Measurements from ENCODE around the gene YOD1. TPM values are rescaled to one million over a fixed set of nuclear protein-coding genes. Genes with fewer than 3 reads are reported as not detected.

YOD1 gene
- total and polyA plus RNA-seq, 2 of the 13 experiments (the other 11 are each of a cell fraction or from before 2014, with no cell fraction given) = 3.4 to 9.1 TPM

- TF ChIP-seq ELF3 (CRISPR knock-in tag; IDR thresholded peaks at IDR 0.05) = 0 out of 2 replicates have a peak, but pooled peaks have one; percentile 23
- TF ChIP-seq ZNF644 (CRISPR knock-in tag; IDR thresholded peaks at IDR 0.05; ENCODE audit: low read depth) = no peak
- TF ChIP-seq XRCC5 (optimal IDR thresholded peaks at IDR 0.05; ENCODE audit: low read length) = peak; percentile 28
- no peak for TF ChIP-seq CSRNP2 (CRISPR knock-in tag; conservative IDR thresholded peaks at IDR 0.05; ENCODE audit: low read depth)
- TF ChIP-seq PHF5A (CRISPR knock-in tag; IDR thresholded peaks at IDR 0.05; ENCODE audit: low read depth, unreplicated experiment) = peak; percentile 64
- no peak for TF ChIP-seq IKZF4 (CRISPR knock-in tag; IDR thresholded peaks at IDR 0.05; ENCODE audit: borderline replicate concordance, low read depth, not compliant biosample characterization)
- TF ChIP-seq MIXL1 (CRISPR knock-in tag; IDR thresholded peaks at IDR 0.05) = peak; percentile 93
- TF ChIP-seq CEBPB (IDR thresholded peaks at IDR 0.05; ENCODE audit: borderline replicate concordance, low read depth, low read length) = peak; percentile 54; the same call in 1 of the 2 replicates
- TF ChIP-seq ZNF441 (CRISPR knock-in tag; IDR thresholded peaks at IDR 0.05; ENCODE audit: borderline replicate concordance) = no peak
- TF ChIP-seq SOX5 (CRISPR knock-in tag; IDR thresholded peaks at IDR 0.05; ENCODE audit: borderline replicate concordance) = no peak
- no peak for TF ChIP-seq TRIM22 (IDR thresholded peaks at IDR 0.05)
- TF ChIP-seq CCDC6 (CRISPR knock-in tag; IDR thresholded peaks at IDR 0.05) = no peak
- TF ChIP-seq CEBPG (CRISPR knock-in tag; IDR thresholded peaks at IDR 0.05) = peak; percentile 48
- TF ChIP-seq ZNF407 (CRISPR knock-in tag; IDR thresholded peaks at IDR 0.05; ENCODE audit: not compliant biosample characterization) = no peak
- TF ChIP-seq KLF12 (CRISPR knock-in tag; IDR thresholded peaks at IDR 0.05; ENCODE audit: borderline replicate concordance) = no peak
- TF ChIP-seq ARID3A (IDR thresholded peaks at IDR 0.05; ENCODE audit: low read depth, low read length) = 0 out of 2 replicates have a peak, but pooled peaks have one; percentile 50
Measured at GRCh38 chr1:207077470-207078377, 26.7 kb upstream of the YOD1 start (continued).
